ENCODE data around the gene GATA3. TPM values are rescaled to one million over a fixed set of nuclear protein-coding genes. Genes with fewer than 3 reads are reported as not detected.

GATA3 gene
- total RNA-seq, 1 experiment from 2014 or later, result 5.9 TPM

DNA sequence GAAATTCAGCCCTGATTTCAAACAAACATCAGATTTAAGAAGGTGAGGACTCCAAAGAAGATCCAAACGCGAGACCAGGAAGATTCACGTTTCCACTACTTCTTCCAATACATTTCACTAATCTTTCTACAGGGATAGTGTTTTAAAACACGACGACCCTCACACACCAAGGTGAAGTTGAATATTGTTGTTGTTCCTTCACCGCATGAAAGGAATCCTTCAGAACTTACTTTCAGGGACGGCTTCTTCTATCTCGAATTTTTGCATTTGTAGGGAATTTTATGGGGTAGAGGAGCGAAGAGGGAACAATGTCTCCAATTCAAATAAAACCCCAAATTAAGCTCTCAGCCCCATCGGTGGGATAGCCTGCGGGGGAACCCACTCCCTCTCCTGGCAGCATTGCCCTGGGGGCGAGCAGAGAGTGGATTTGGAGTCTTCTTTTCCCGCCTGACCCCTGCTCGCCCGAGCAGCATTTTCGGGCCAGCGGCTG lies 1.5 kb upstream of the GATA3 start:
- H3K4me3 ChIP-seq (ENCODE audit: low read depth in 2 of 2, low read length in 2 of 2), result peak overlapping the region; percentile 20 to 57; a peak in 2 of 4 replicates
- POLR2A ChIA-PET, result interaction anchor here (0.5 kb wide), 1 partner anchor 16 kb away, joined by 7 read pairs; no protein-coding TSS in a partner anchor
- no peak for DNase-seq (ENCODE audit: low read depth, low spot score)
- ATAC-seq, result no peak
- peak overlapping the region; percentile 34; the same call in 1 of the 2 replicates for H3K27ac ChIP-seq (ENCODE audit: low read length)
- CTCF ChIA-PET, result no interaction called here
- H3K9me3 ChIP-seq (ENCODE audit: control insufficient read depth, insufficient read depth, low read depth, low read length), result no peaks in the 10 kb centered on the region
- H3K27me3 ChIP-seq (ENCODE audit: control insufficient read depth, insufficient read depth, low read length), result no peaks in the 10 kb centered on the region
- BruUV-seq (replicated peaks), result no TSS peak
- no peak for TF ChIP-seq TCF7L2 (IDR thresholded peaks at IDR 0.05; ENCODE audit: low read depth, low read length)
- no peak for TF ChIP-seq POLR2AphosphoS5 (IDR thresholded peaks at IDR 0.05; ENCODE audit: low read depth, low read length)
- TF ChIP-seq SIN3A (IDR thresholded peaks at IDR 0.05; ENCODE audit: borderline replicate concordance, insufficient read depth, low read depth, low read length), result no peak
- TF ChIP-seq, protein P1, sequence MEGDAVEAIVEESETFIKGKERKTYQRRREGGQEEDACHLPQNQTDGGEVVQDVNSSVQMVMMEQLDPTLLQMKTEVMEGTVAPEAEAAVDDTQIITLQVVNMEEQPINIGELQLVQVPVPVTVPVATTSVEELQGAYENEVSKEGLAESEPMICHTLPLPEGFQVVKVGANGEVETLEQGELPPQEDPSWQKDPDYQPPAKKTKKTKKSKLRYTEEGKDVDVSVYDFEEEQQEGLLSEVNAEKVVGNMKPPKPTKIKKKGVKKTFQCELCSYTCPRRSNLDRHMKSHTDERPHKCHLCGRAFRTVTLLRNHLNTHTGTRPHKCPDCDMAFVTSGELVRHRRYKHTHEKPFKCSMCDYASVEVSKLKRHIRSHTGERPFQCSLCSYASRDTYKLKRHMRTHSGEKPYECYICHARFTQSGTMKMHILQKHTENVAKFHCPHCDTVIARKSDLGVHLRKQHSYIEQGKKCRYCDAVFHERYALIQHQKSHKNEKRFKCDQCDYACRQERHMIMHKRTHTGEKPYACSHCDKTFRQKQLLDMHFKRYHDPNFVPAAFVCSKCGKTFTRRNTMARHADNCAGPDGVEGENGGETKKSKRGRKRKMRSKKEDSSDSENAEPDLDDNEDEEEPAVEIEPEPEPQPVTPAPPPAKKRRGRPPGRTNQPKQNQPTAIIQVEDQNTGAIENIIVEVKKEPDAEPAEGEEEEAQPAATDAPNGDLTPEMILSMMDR (IDR thresholded peaks at IDR 0.05), result no peak
- TF ChIP-seq, protein P2, sequence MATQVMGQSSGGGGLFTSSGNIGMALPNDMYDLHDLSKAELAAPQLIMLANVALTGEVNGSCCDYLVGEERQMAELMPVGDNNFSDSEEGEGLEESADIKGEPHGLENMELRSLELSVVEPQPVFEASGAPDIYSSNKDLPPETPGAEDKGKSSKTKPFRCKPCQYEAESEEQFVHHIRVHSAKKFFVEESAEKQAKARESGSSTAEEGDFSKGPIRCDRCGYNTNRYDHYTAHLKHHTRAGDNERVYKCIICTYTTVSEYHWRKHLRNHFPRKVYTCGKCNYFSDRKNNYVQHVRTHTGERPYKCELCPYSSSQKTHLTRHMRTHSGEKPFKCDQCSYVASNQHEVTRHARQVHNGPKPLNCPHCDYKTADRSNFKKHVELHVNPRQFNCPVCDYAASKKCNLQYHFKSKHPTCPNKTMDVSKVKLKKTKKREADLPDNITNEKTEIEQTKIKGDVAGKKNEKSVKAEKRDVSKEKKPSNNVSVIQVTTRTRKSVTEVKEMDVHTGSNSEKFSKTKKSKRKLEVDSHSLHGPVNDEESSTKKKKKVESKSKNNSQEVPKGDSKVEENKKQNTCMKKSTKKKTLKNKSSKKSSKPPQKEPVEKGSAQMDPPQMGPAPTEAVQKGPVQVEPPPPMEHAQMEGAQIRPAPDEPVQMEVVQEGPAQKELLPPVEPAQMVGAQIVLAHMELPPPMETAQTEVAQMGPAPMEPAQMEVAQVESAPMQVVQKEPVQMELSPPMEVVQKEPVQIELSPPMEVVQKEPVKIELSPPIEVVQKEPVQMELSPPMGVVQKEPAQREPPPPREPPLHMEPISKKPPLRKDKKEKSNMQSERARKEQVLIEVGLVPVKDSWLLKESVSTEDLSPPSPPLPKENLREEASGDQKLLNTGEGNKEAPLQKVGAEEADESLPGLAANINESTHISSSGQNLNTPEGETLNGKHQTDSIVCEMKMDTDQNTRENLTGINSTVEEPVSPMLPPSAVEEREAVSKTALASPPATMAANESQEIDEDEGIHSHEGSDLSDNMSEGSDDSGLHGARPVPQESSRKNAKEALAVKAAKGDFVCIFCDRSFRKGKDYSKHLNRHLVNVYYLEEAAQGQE (IDR thresholded peaks at IDR 0.05; ENCODE audit: insufficient read depth in 1 of 2, low read depth in 2 of 2, low read length in 1 of 2), result no peak
- no peaks in the 10 kb centered on the region for H3K36me3 ChIP-seq (ENCODE audit: control insufficient read depth, insufficient read depth, low read length)
- in situ Hi-C loops (cut with HindIII; ENCODE audit: low pct_unique_long_range_greater_than_20kb, low sequenced_read_pairs), result no loop called here
- no peaks in the 10 kb centered on the region for H3K4me1 ChIP-seq (ENCODE audit: control insufficient read depth, insufficient read depth, low read length)
- intact Hi-C loops (cut with micrococcal nuclease; ENCODE audit: unreplicated experiment), result no loop called here

DNA sequence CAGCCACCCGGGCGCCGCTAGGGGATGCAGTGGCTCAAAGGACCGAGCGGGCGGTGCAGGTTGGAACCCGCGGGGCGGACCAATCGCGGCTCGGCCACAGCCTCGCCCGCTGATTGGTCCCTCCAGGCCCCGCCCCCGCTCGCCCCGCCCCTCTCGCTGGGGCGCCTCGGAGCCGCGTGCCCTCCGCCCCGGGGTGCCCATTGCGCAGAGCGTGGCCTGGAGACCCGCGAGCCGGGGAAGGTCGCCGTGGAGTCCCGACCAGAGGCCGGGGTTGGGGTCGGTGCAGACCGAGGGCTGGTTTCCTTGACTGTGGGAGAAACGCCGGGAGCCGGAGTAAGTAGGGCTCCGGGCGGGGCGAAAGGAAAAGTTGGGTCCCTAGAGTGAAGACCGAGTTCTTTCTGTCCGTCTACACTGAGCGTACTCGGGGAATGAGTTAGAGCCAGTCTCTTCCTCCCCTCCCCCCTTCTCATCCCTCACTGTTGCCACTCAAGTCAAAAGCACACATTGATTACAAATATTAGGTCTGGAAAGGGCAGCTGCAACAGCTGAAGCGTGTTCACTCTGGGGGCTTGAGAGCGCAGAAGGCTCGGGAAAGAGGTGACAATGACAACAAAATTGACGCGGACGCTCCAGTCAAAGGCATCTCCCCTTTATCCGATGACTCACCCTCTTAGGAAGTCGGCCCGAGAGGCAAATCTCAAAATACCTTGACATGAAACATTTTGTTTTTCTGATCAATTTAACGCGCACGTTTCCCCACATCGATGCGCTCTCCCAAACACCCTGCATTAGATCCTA lies 843 bp upstream of the GATA3 start:
- DNase-seq (ENCODE audit: low read depth, low spot score) (peak; percentile 35), ATAC-seq (peak; percentile 89)
- H3K36me3 ChIP-seq (ENCODE audit: control insufficient read depth, insufficient read depth, low read length), result no peaks in the 10 kb centered on the region
- in situ Hi-C loops (cut with HindIII; ENCODE audit: low pct_unique_long_range_greater_than_20kb, low sequenced_read_pairs), result no loop called here
- H3K4me1 ChIP-seq (ENCODE audit: control insufficient read depth, insufficient read depth, low read length), result no peaks in the 10 kb centered on the region
- TF ChIP-seq, protein P1 (IDR thresholded peaks at IDR 0.05), result peak; percentile 97
- TF ChIP-seq, protein P2 (IDR thresholded peaks at IDR 0.05; ENCODE audit: insufficient read depth in 1 of 2, low read depth in 2 of 2, low read length in 1 of 2), result no peak
- TF ChIP-seq POLR2AphosphoS5 (IDR thresholded peaks at IDR 0.05; ENCODE audit: low read depth, low read length), result peak; percentile 39
- no peak for TF ChIP-seq SIN3A (IDR thresholded peaks at IDR 0.05; ENCODE audit: borderline replicate concordance, insufficient read depth, low read depth, low read length)
- no peak for TF ChIP-seq TCF7L2 (IDR thresholded peaks at IDR 0.05; ENCODE audit: low read depth, low read length)
- H3K4me3 ChIP-seq (ENCODE audit: low read depth in 2 of 2, low read length in 2 of 2), result peak overlapping the region; percentile 57 to 94
- H3K27ac ChIP-seq (ENCODE audit: low read length), result peak overlapping the region; percentile 73
- POLR2A ChIA-PET, result no interaction called here
- CTCF ChIA-PET, result no interaction called here
- intact Hi-C loops (cut with micrococcal nuclease; ENCODE audit: unreplicated experiment), result no loop called here
- no peaks in the 10 kb centered on the region for H3K27me3 ChIP-seq (ENCODE audit: control insufficient read depth, insufficient read depth, low read length)
- H3K9me3 ChIP-seq (ENCODE audit: control insufficient read depth, insufficient read depth, low read depth, low read length), result no peaks in the 10 kb centered on the region
- BruUV-seq (replicated peaks), result no TSS peak
